Measurements from ENCODE around the gene BFSP2.

DNA sequence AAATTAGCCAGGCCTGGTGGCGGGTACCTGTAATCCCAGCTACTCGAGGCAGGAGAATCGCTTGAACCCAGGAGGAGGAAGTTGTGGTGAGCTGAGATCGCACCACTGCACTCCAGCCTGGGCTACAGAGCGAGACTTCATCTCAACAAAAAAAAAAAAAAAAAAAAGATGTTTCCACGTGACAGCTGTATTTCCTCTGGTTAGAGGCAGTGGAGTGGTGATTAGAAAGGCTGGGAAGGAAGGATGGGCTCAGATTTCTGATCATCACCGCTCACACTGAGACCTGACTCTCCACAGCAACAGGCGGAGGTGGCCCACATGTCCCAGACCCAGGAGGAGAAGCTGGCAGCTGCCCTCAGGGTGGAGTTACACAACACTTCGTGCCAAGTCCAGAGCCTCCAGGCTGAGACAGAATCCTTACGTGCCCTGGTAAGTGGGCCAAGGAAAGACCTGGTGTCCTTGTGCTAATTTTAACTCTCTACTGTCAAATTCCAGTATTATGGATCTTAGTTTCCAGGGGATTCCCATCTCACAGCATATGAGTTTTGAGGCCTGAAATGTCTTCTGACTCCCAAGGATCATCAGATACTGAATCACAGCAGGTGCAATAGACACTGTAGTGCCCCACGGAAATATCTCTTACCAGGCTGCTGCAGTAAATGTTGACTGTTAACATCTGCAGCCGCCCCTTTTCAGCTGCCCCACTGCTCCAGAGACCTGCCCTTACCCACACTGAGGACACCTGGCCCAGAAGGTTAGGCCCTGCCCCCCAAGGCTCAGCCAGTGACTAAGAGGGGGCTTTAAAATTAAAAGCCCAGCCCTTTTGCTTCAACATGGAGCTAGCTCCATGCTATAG, 66.9 kb downstream of the BFSP2 start:
- TF ChIP-seq, protein P1, sequence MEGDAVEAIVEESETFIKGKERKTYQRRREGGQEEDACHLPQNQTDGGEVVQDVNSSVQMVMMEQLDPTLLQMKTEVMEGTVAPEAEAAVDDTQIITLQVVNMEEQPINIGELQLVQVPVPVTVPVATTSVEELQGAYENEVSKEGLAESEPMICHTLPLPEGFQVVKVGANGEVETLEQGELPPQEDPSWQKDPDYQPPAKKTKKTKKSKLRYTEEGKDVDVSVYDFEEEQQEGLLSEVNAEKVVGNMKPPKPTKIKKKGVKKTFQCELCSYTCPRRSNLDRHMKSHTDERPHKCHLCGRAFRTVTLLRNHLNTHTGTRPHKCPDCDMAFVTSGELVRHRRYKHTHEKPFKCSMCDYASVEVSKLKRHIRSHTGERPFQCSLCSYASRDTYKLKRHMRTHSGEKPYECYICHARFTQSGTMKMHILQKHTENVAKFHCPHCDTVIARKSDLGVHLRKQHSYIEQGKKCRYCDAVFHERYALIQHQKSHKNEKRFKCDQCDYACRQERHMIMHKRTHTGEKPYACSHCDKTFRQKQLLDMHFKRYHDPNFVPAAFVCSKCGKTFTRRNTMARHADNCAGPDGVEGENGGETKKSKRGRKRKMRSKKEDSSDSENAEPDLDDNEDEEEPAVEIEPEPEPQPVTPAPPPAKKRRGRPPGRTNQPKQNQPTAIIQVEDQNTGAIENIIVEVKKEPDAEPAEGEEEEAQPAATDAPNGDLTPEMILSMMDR (IDR thresholded peaks at IDR 0.05; ENCODE audit: low read length), result no peak
- TF ChIP-seq EZH2 (IDR thresholded peaks at IDR 0.05; ENCODE audit: borderline replicate concordance, low read length), result no peak
